Mesenchymal stem cell (in vitro differentiated cells and primary cell): Measurements from ENCODE around the gene SNRNP25. TPM values are rescaled to one million over a fixed set of nuclear protein-coding genes. Genes with fewer than 3 reads are reported as not detected.

Source experiments
- DNase-seq: peaks from one replicate; pipeline ENCODE4 v3.0.0-alpha.2; 2013
- H2AFZ ChIP-seq: one replicate; pipeline ENCODE4 v1.6.1; 2013; ENCODE audit warnings: low read depth, mild to moderate bottlenecking, control low read depth, inconsistent platforms, low read length, moderate library complexity
- H2AK5ac ChIP-seq: 2 replicates; pipeline ENCODE4 v1.6.1; 2013; ENCODE audit warnings: low read length, moderate library complexity, mild to moderate bottlenecking, inconsistent platforms; ENCODE audit not compliant: severe bottlenecking
- H2BK120ac ChIP-seq: one replicate; pipeline ENCODE4 v1.6.1; 2013; ENCODE audit warnings: low read depth, mild to moderate bottlenecking, inconsistent platforms, low read length, moderate library complexity
- H2BK12ac ChIP-seq, 2 experiments: one replicate each; pipeline ENCODE4 v1.6.1; 2013; ENCODE audit warnings: inconsistent platforms in 2 of 2, low read length in 2 of 2, mild to moderate bottlenecking in 2 of 2, moderate library complexity in 2 of 2, control low read depth in 1 of 2
- H2BK15ac ChIP-seq: one replicate; pipeline ENCODE4 v1.6.1; 2013; ENCODE audit warnings: mild to moderate bottlenecking, low read depth, inconsistent platforms; ENCODE audit not compliant: poor library complexity, severe bottlenecking
- H2BK5ac ChIP-seq: 2 replicates; pipeline ENCODE4 v1.6.1; 2013; ENCODE audit warnings: low read depth, mild to moderate bottlenecking, low read length, control low read depth, inconsistent platforms; ENCODE audit not compliant: poor library complexity, severe bottlenecking
- H3K14ac ChIP-seq, 2 experiments: one replicate each; pipeline ENCODE4 v1.6.1; 2013; ENCODE audit warnings: inconsistent platforms in 2 of 2, low read length in 2 of 2, control low read depth in 1 of 2, mild to moderate bottlenecking in 1 of 2, moderate library complexity in 1 of 2
- H3K18ac ChIP-seq, 2 experiments: one replicate each; pipeline ENCODE4 v1.6.1; 2013; ENCODE audit warnings: inconsistent platforms in 2 of 2, low read length in 2 of 2, control low read depth in 1 of 2, low read depth in 1 of 2, mild to moderate bottlenecking in 1 of 2
- H3K23ac ChIP-seq, 2 experiments: one replicate each; pipeline ENCODE4 v1.6.1; 2013; ENCODE audit warnings: inconsistent platforms in 2 of 2, low read length in 2 of 2, mild to moderate bottlenecking in 2 of 2, moderate library complexity in 2 of 2, control low read depth in 1 of 2
- H3K27ac ChIP-seq: 2 replicates; pipeline ENCODE4 v1.5.1; 2013; ENCODE audit warnings: mild to moderate bottlenecking, moderate library complexity, low read length, control low read depth, inconsistent platforms; ENCODE audit not compliant: poor library complexity, severe bottlenecking
- H3K27me3 ChIP-seq, 2 experiments: 2 replicates each; pipeline versions ENCODE4 v1.6.1 to v1.7.0; 2013; ENCODE audit warnings: low read length in 2 of 2, mild to moderate bottlenecking in 2 of 2, moderate library complexity in 2 of 2, control low read depth in 1 of 2, inconsistent platforms in 1 of 2; ENCODE audit not compliant: control insufficient read depth in 1 of 2, insufficient read depth in 1 of 2
- H3K36me3 ChIP-seq, 2 experiments: 2 replicates each; pipeline versions ENCODE4 v1.6.1 to v1.7.0; 2013; ENCODE audit warnings: low read length in 2 of 2, control low read depth in 1 of 2, inconsistent platforms in 1 of 2, low read depth in 1 of 2, mild to moderate bottlenecking in 1 of 2; ENCODE audit not compliant: insufficient read depth in 2 of 2, control insufficient read depth in 1 of 2
- H3K4ac ChIP-seq, 2 experiments: one replicate each; pipeline ENCODE4 v1.6.1; 2013; ENCODE audit warnings: inconsistent platforms in 2 of 2, low read length in 2 of 2, mild to moderate bottlenecking in 2 of 2, moderate library complexity in 2 of 2, control low read depth in 1 of 2, low read depth in 1 of 2
- H3K4me1 ChIP-seq: 2 replicates; pipeline ENCODE4 v1.6.1; 2013; ENCODE audit warnings: low read depth, low read length, control low read depth; ENCODE audit not compliant: control insufficient read depth, insufficient read depth
- H3K4me2 ChIP-seq: 2 replicates; pipeline ENCODE4 v1.6.1; 2013; ENCODE audit warnings: low read length, mild to moderate bottlenecking, inconsistent platforms; ENCODE audit not compliant: poor library complexity, severe bottlenecking
- H3K4me3 ChIP-seq, 2 experiments: 2 replicates each; pipeline versions ENCODE4 v1.5.1 to v1.7.0; 2013; ENCODE audit warnings: low read length in 2 of 2, mild to moderate bottlenecking in 2 of 2, control low read depth in 1 of 2, low read depth in 1 of 2; ENCODE audit not compliant: insufficient read depth in 1 of 2
- H3K79me1 ChIP-seq: replicated peaks from 2 replicates; pipeline ENCODE4 v1.6.1; 2013; ENCODE audit warnings: mild to moderate bottlenecking, control low read depth, low read length, inconsistent platforms; ENCODE audit not compliant: poor library complexity, severe bottlenecking
- H3K9ac ChIP-seq: 2 replicates; pipeline ENCODE4 v1.7.0; 2013; ENCODE audit warnings: mild to moderate bottlenecking, low read length, moderate library complexity
- H3K9me3 ChIP-seq: 2 replicates; pipeline ENCODE4 v1.7.0; 2013; ENCODE audit warnings: mild to moderate bottlenecking, low read length; ENCODE audit not compliant: control insufficient read depth
- H4K8ac ChIP-seq: one replicate; pipeline ENCODE4 v1.6.1; 2013; ENCODE audit warnings: inconsistent platforms, mild to moderate bottlenecking, low read length, moderate library complexity
- H4K91ac ChIP-seq: one replicate; pipeline ENCODE4 v1.6.1; 2013; ENCODE audit warnings: mild to moderate bottlenecking, low read length, inconsistent platforms
- WGBS: methylation state at CpG from one replicate; pipeline ENCODE4 v1.1.7; 2013; ENCODE audit warnings: mixed read lengths; 5-methylcytosine and 5-hydroxymethylcytosine counted together
- small RNA-seq: library from polyadenylated mRNA; stranded (forward); fragments of <200 nt; extraction: miRNeasy Mini kit (QIAGEN cat#:217004); gene quantifications from one replicate; pipeline ENCODE3, GENCODE V24; 2013; ENCODE audit warnings: low read depth

Gene SNRNP25

DNA sequence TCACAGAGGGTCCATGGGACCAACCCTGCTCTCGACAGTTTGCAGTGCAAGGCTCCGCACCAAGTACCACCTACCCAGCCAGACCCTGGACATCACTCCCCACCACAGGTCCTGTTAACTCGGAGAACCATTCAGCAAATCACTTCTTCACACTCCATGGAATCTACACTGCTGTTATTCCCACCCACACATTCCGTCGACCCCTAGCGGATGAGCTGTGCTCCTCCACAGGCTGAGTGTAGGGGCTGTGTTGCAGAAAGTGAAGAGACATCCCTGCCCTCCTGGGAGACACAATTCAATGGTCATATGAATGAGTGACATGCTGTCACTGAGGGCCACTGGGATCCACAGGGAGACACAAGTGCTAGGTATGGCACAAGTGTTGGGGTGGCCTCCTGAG lies 51.9 kb downstream of the SNRNP25 start:
- H3K14ac ChIP-seq, result no peak overlapping the region
- no peak overlapping the region for H3K9ac ChIP-seq
- no peak overlapping the region for H2AK5ac ChIP-seq
- no peak overlapping the region for H3K4ac ChIP-seq
- no peak overlapping the region for H3K23ac ChIP-seq
- H3K27me3 ChIP-seq, result no peaks in the 10 kb centered on the region
- H2BK5ac ChIP-seq, result no peak overlapping the region
- H2BK120ac ChIP-seq, result no peak overlapping the region
- no peak for DNase-seq
- peaks cover 54 to 59% of the 10 kb centered on the region in 2 experiments for H3K36me3 ChIP-seq
- no peak overlapping the region for H3K4me3 ChIP-seq
- no peak overlapping the region for H2AFZ ChIP-seq
- 89% methylated on average over 6 of the region's 6 CpGs for WGBS
- H3K4me2 ChIP-seq, result no peak overlapping the region
- H3K4me1 ChIP-seq, result peaks cover 11% of the 10 kb centered on the region
- no peak overlapping the region for H3K18ac ChIP-seq
- no peaks in the 10 kb centered on the region for H3K9me3 ChIP-seq
- no peak overlapping the region for H2BK15ac ChIP-seq
- H4K91ac ChIP-seq, result no peak overlapping the region
- H3K27ac ChIP-seq, result no peak overlapping the region
- H3K79me1 ChIP-seq, result peaks cover 9% of the 10 kb centered on the region
- no peak overlapping the region for H2BK12ac ChIP-seq
- no peak overlapping the region for H4K8ac ChIP-seq

GRCh38 chr16:106623-107324 lies 53.1 kb downstream of the SNRNP25 start:
- Histone ChIP-seq H3K4me1 (peaks cover 7% of the 10 kb centered on the region), H2BK12ac (no peak overlapping the region), H3K36me3 (peaks cover 52 to 62% of the 10 kb centered on the region in 2 experiments), H4K8ac (peak overlapping the region; percentile 1), H3K23ac (no peak overlapping the region), H2AFZ (no peak overlapping the region), H3K4ac (no peak overlapping the region), H2BK120ac (no peak overlapping the region), H3K4me3 (no peak overlapping the region), H2AK5ac (peak overlapping the region; percentile 18), H3K18ac (no peak overlapping the region), H3K9ac (peak overlapping the region; percentile 36), H4K91ac (no peak overlapping the region), H3K27me3 (no peaks in the 10 kb centered on the region), H2BK5ac (no peak overlapping the region), H2BK15ac (no peak overlapping the region), H3K9me3 (no peaks in the 10 kb centered on the region), H3K79me1 (peaks cover 9% of the 10 kb centered on the region), H3K14ac (no peak overlapping the region), H3K4me2 (no peak overlapping the region), H3K27ac (no peak overlapping the region)
- 26% methylated on average over 6 of the region's 6 CpGs for WGBS
- peak; percentile 79 for DNase-seq

Small RNA genes lying within 50 kb of the gene (small RNA-seq; reads per million reads assigned to genes)
- gene MIR6859-4, result not detected
- not detected for gene Z69720.2
